Fibroblast of lung (primary cell): ENCODE results near the gene SCUBE1. TPM values are rescaled to one million over a fixed set of nuclear protein-coding genes. Genes with fewer than 3 reads are reported as not detected.

Experiments used
- DNase-seq, 2 donors: peaks; one replicate each; pipeline versions ENCODE4 v3.0.0 to v3.0.0-alpha.2; 2010; ENCODE audit warnings: low read depth in 2 of 2
- H2AFZ ChIP-seq: 2 replicates; pipeline ENCODE4 v1.5.1; 2012; ENCODE audit warnings: low read length, control low read depth, inconsistent platforms
- H3K27ac ChIP-seq: 2 replicates; pipeline ENCODE4 v1.5.1; 2011; ENCODE audit warnings: low read length, control low read depth; ENCODE audit not compliant: insufficient read depth
- H3K27me3 ChIP-seq: 2 replicates; pipeline ENCODE4 v1.5.1; 2011; ENCODE audit warnings: mild to moderate bottlenecking, low read length; ENCODE audit not compliant: control insufficient read depth, insufficient read depth
- H3K36me3 ChIP-seq: 2 replicates; pipeline ENCODE4 v1.5.1; 2011; ENCODE audit warnings: low read length; ENCODE audit not compliant: control insufficient read depth, insufficient read depth
- H3K4me1 ChIP-seq: 2 replicates; pipeline ENCODE4 v1.5.1; 2011; ENCODE audit warnings: low read length; ENCODE audit not compliant: control insufficient read depth, insufficient read depth; ENCODE audit errors: extremely low read depth
- H3K4me2 ChIP-seq: 2 replicates; pipeline ENCODE4 v1.5.1; 2011; ENCODE audit warnings: low read length, control low read depth; ENCODE audit not compliant: insufficient read depth; ENCODE audit errors: extremely low read depth
- H3K4me3 ChIP-seq, 4 experiments: fragments of 200-600 bp in 1 of 4; sonication (generic) in 1 of 4; replicated peaks in 1 of 4; 2 replicates each; pipeline ENCODE4 v1.5.1; 2011 to 2016; ENCODE audit warnings: low read length in 4 of 4, low read depth in 3 of 4, mild to moderate bottlenecking in 3 of 4, control low read depth in 2 of 4, inconsistent platforms in 1 of 4, mixed read lengths in 1 of 4; ENCODE audit not compliant: insufficient read depth in 1 of 4; ENCODE audit errors: control extremely low read depth in 1 of 4
- H3K79me2 ChIP-seq: 2 replicates; pipeline ENCODE4 v1.5.1; 2012; ENCODE audit warnings: mild to moderate bottlenecking, low read length, inconsistent platforms; ENCODE audit not compliant: control insufficient read depth, insufficient read depth
- H3K9ac ChIP-seq: 2 replicates; pipeline ENCODE4 v1.5.1; 2011; ENCODE audit warnings: mild to moderate bottlenecking, low read length, control low read depth; ENCODE audit not compliant: insufficient read depth
- H3K9me3 ChIP-seq: 2 replicates; pipeline ENCODE4 v1.5.1; 2012; ENCODE audit warnings: low read depth, low read length; ENCODE audit not compliant: control insufficient read depth, insufficient read depth
- H4K20me1 ChIP-seq: 2 replicates; pipeline ENCODE4 v1.5.1; 2011; ENCODE audit warnings: low read length; ENCODE audit not compliant: control insufficient read depth, insufficient read depth; ENCODE audit errors: extremely low read depth
- EZH2 ChIP-seq: IDR thresholded peaks from 2 replicates; pipeline ENCODE4 v1.5.1; 2012; ENCODE audit warnings: low read length, control low read depth, mild to moderate bottlenecking; ENCODE audit errors: missing control alignments
- polyA plus RNA-seq, 2 donors: library from polyadenylated mRNA; depleted of rRNA in 1 of 2; stranded (reverse) in 1 of 2; unstranded in 1 of 2; fragments of >200 nt; gene quantifications; 2 replicates each; pipeline ENCODE4 v1.2.1, GENCODE V29; 2011 to 2012; ENCODE audit warnings: missing spikeins in 1 of 2
- total RNA-seq: library from RNA; depleted of rRNA; stranded (reverse); fragments of >200 nt; gene quantifications from 2 replicates; pipeline ENCODE4 v1.2.1, GENCODE V29; 2014
- TF ChIP-seq, protein P1 (sequence below), 2 donors: IDR thresholded peaks in 1 of 2; conservative IDR thresholded peaks in 1 of 2; 1 replicate in 1 of 2; 2 replicates in 1 of 2; pipeline ENCODE4 v1.5.1; 2011 to 2012; ENCODE audit warnings: low read length in 2 of 2, control low read depth in 1 of 2, inconsistent platforms in 1 of 2, low read depth in 1 of 2, mild to moderate bottlenecking in 1 of 2

Gene SCUBE1
- total and polyA plus RNA-seq, 2 donors (not counting 1 experiment from before 2014, with no cell fraction given) = 0.17 TPM; not detected in 1

- Histone ChIP-seq H3K9ac (no peak overlapping the region), H3K9me3 (no peaks in the 10 kb centered on the region), H3K36me3 (no peaks in the 10 kb centered on the region), H3K4me1 (no peaks in the 10 kb centered on the region), H3K4me3 (no peak overlapping the region), H3K79me2 (no peaks in the 10 kb centered on the region), H3K27ac (no peak overlapping the region), H3K27me3 (peaks cover 2% of the 10 kb centered on the region), H4K20me1 (no peaks in the 10 kb centered on the region), H2AFZ (no peak overlapping the region), H3K4me2 (no peak overlapping the region)
- no peak for TF ChIP-seq EZH2
- TF ChIP-seq, protein P1, sequence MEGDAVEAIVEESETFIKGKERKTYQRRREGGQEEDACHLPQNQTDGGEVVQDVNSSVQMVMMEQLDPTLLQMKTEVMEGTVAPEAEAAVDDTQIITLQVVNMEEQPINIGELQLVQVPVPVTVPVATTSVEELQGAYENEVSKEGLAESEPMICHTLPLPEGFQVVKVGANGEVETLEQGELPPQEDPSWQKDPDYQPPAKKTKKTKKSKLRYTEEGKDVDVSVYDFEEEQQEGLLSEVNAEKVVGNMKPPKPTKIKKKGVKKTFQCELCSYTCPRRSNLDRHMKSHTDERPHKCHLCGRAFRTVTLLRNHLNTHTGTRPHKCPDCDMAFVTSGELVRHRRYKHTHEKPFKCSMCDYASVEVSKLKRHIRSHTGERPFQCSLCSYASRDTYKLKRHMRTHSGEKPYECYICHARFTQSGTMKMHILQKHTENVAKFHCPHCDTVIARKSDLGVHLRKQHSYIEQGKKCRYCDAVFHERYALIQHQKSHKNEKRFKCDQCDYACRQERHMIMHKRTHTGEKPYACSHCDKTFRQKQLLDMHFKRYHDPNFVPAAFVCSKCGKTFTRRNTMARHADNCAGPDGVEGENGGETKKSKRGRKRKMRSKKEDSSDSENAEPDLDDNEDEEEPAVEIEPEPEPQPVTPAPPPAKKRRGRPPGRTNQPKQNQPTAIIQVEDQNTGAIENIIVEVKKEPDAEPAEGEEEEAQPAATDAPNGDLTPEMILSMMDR (conservative IDR thresholded peaks at IDR 0.05 in 1 of 2, IDR thresholded peaks at IDR 0.05 in 1 of 2; ENCODE audit: low read depth in 1 of 2, low read length in 2 of 2) = no peak
- DNase-seq = no peak
These were observed 39.4 kb downstream of the SCUBE1 start for GRCh38 chr22:43303751-43304150.

- no peak overlapping the region for H2AFZ ChIP-seq
- H3K9me3 ChIP-seq = no peaks in the 10 kb centered on the region
- TF ChIP-seq, protein P1 (conservative IDR thresholded peaks at IDR 0.05 in 1 of 2, IDR thresholded peaks at IDR 0.05 in 1 of 2; ENCODE audit: low read depth in 1 of 2, low read length in 2 of 2) = no peak
- no peak for TF ChIP-seq EZH2
- no peaks in the 10 kb centered on the region for H4K20me1 ChIP-seq
- no peak for DNase-seq
- no peaks in the 10 kb centered on the region for H3K4me1 ChIP-seq
- H3K27ac ChIP-seq = no peak overlapping the region
- no peaks in the 10 kb centered on the region for H3K79me2 ChIP-seq
- no peaks in the 10 kb centered on the region for H3K36me3 ChIP-seq
- H3K9ac ChIP-seq = no peak overlapping the region
- no peak overlapping the region for H3K4me3 ChIP-seq
- no peak overlapping the region for H3K4me2 ChIP-seq
- H3K27me3 ChIP-seq = peaks cover 2% of the 10 kb centered on the region
These were observed 40.0 kb downstream of the SCUBE1 start for GRCh38 chr22:43303166-43303565.

- H2AFZ ChIP-seq = no peak overlapping the region
- DNase-seq = no peak
- H3K4me1 ChIP-seq = no peaks in the 10 kb centered on the region
- H3K9ac ChIP-seq = no peak overlapping the region
- H3K4me3 ChIP-seq = no peak overlapping the region
- H3K4me2 ChIP-seq = no peak overlapping the region
- H3K36me3 ChIP-seq = no peaks in the 10 kb centered on the region
- H3K27me3 ChIP-seq = peaks cover 2% of the 10 kb centered on the region
- H3K27ac ChIP-seq = no peak overlapping the region
- no peaks in the 10 kb centered on the region for H3K79me2 ChIP-seq
- TF ChIP-seq EZH2 = no peak
- TF ChIP-seq, protein P1 (conservative IDR thresholded peaks at IDR 0.05 in 1 of 2, IDR thresholded peaks at IDR 0.05 in 1 of 2; ENCODE audit: low read depth in 1 of 2, low read length in 2 of 2) = no peak
- H4K20me1 ChIP-seq = no peaks in the 10 kb centered on the region
- no peaks in the 10 kb centered on the region for H3K9me3 ChIP-seq
These were observed 40.6 kb downstream of the SCUBE1 start for GRCh38 chr22:43302531-43303041.
